Ascending aorta (tissue), 2 donors: ENCODE data around the gene TKTL1. TPM values are rescaled to one million over a fixed set of nuclear protein-coding genes. Genes with fewer than 3 reads are reported as not detected.

Experiments used
- DNase-seq, 2 donors: peaks; one replicate each; pipeline ENCODE4 v3.0.0-alpha.2; 2019; ENCODE audit warnings: low spot score in 2 of 2
- H3K27ac ChIP-seq, 2 donors: fragments of 200-600 bp; sonication (generic); one replicate each; pipeline ENCODE4 v1.5.1; 2016 to 2017; ENCODE audit warnings: mild to moderate bottlenecking in 1 of 2
- H3K27me3 ChIP-seq: fragments of 200-600 bp; sonication (generic); one replicate; pipeline ENCODE4 v1.5.1; 2017
- H3K36me3 ChIP-seq, 2 donors: fragments of 200-600 bp; sonication (generic); one replicate each; pipeline ENCODE4 v1.5.1; 2016
- H3K4me1 ChIP-seq, 2 donors: fragments of 200-600 bp; sonication (generic); one replicate each; pipeline ENCODE4 v1.5.1; 2016 to 2017; ENCODE audit warnings: mild to moderate bottlenecking in 1 of 2
- H3K4me3 ChIP-seq, 2 donors: fragments of 200-600 bp; sonication (generic); one replicate each; pipeline ENCODE4 v1.5.1; 2016 to 2017; ENCODE audit warnings: mild to moderate bottlenecking in 1 of 2
- H3K9me3 ChIP-seq, 2 donors: fragments of 200-600 bp; sonication (generic); one replicate each; pipeline ENCODE4 v1.5.1; 2016
- CTCF ChIP-seq, 3 experiments: fragments of 200-600 bp in 2 of 3; fragments of 450-650 bp in 1 of 3; sonication (generic) in 2 of 3; IDR thresholded peaks; one replicate each; pipeline ENCODE4 v1.5.1; 2016 to 2019; ENCODE audit warnings: antibody characterized with exemption in 3 of 3, mild to moderate bottlenecking in 1 of 3, moderate library complexity in 1 of 3
- intact Hi-C: fragments of 100-400 bp; cut with DNase I; formaldehyde crosslinking; loops from one replicate; pipeline ENCODE4 v1.15.1; 2023
- total RNA-seq: library from RNA; depleted of rRNA; stranded (reverse); fragments of >200 nt; gene quantifications from one replicate; pipeline ENCODE4 v1.1.0, GENCODE V29; 2016

TKTL1 gene
- total RNA-seq, 1 donor from 2014 or later = not detected

- H3K4me1 ChIP-seq = no peaks in the 10 kb centered on the region
- TF ChIP-seq CTCF (IDR thresholded peaks at IDR 0.05) = no peak
- no peak overlapping the region for H3K27ac ChIP-seq
- no peak for DNase-seq
- intact Hi-C loops = no loop called here
- H3K9me3 ChIP-seq = no peaks in the 10 kb centered on the region
- no peaks in the 10 kb centered on the region for H3K36me3 ChIP-seq
- no peaks in the 10 kb centered on the region for H3K27me3 ChIP-seq
- no peak overlapping the region for H3K4me3 ChIP-seq
Measured at GRCh38 chrX:154310616-154311536, 15.3 kb downstream of the TKTL1 start.

GRCh38 chrX:154312116-154312515 lies 16.5 kb downstream of the TKTL1 start:
- TF ChIP-seq CTCF (IDR thresholded peaks at IDR 0.05) = no peak
- H3K27me3 ChIP-seq = no peaks in the 10 kb centered on the region
- no peak overlapping the region for H3K4me3 ChIP-seq
- H3K36me3 ChIP-seq = no peaks in the 10 kb centered on the region
- H3K9me3 ChIP-seq = no peaks in the 10 kb centered on the region
- no peaks in the 10 kb centered on the region for H3K4me1 ChIP-seq
- no peak overlapping the region for H3K27ac ChIP-seq
- intact Hi-C loops = no loop called here
- no peak for DNase-seq

- Histone ChIP-seq H3K4me3 (no peak overlapping the region), H3K4me1 (no peaks in the 10 kb centered on the region), H3K36me3 (no peaks in the 10 kb centered on the region), H3K27ac (no peak overlapping the region), H3K9me3 (no peaks in the 10 kb centered on the region), H3K27me3 (no peaks in the 10 kb centered on the region)
- no peak for DNase-seq
- intact Hi-C loops = no loop called here
- no peak for TF ChIP-seq CTCF (IDR thresholded peaks at IDR 0.05)
Measured at GRCh38 chrX:154313147-154313546, 17.6 kb downstream of the TKTL1 start.

GRCh38 chrX:154315416-154315815 lies 19.8 kb downstream of the TKTL1 start:
- intact Hi-C loops = no loop called here
- Histone ChIP-seq H3K27me3 (no peaks in the 10 kb centered on the region), H3K4me1 (no peaks in the 10 kb centered on the region), H3K36me3 (no peaks in the 10 kb centered on the region), H3K9me3 (no peaks in the 10 kb centered on the region), H3K4me3 (no peak overlapping the region), H3K27ac (no peak overlapping the region)
- TF ChIP-seq CTCF (IDR thresholded peaks at IDR 0.05) = no peak
- DNase-seq = no peak

GRCh38 chrX:154317391-154317995 lies 21.9 kb downstream of the TKTL1 start:
- peak in 2 of 3 experiments; percentile 20 to 51 for TF ChIP-seq CTCF (IDR thresholded peaks at IDR 0.05)
- DNase-seq = no peak
- Histone ChIP-seq H3K36me3 (no peaks in the 10 kb centered on the region), H3K9me3 (no peaks in the 10 kb centered on the region), H3K4me3 (no peak overlapping the region), H3K4me1 (no peaks in the 10 kb centered on the region), H3K27me3 (no peaks in the 10 kb centered on the region), H3K27ac (no peak overlapping the region)
- intact Hi-C loops = no loop called here
